HG02763 (cell line): Measurements from ENCODE around the gene PHF19.

Experiments
- ATAC-seq: cut with Tn5 transposase; IDR thresholded peaks from one replicate; pipeline ENCODE4 v1.9.1; 2021; ENCODE audit warnings: mild to moderate bottlenecking, moderate library complexity; ENCODE audit not compliant: unreplicated experiment

The PHF19 gene

GRCh38 chr9:120874226-120875194 lies 2.5 kb downstream of the PHF19 start:
- no peak for ATAC-seq

- no peak for ATAC-seq
Measured at GRCh38 chr9:120873512-120873911, 3.5 kb downstream of the PHF19 start.

- ATAC-seq: no peak
Measured at GRCh38 chr9:120872791-120873502, 4.0 kb downstream of the PHF19 start.

GRCh38 chr9:120870206-120870605 lies 6.8 kb downstream of the PHF19 start:
- no peak for ATAC-seq

- ATAC-seq: no peak
Measured at GRCh38 chr9:120869726-120870125, 7.3 kb downstream of the PHF19 start.

GRCh38 chr9:120869360-120869687 lies 7.7 kb downstream of the PHF19 start:
- ATAC-seq: no peak

GRCh38 chr9:120868676-120869359 lies 8.2 kb downstream of the PHF19 start:
- peak; percentile 87 for ATAC-seq

- no peak for ATAC-seq
Measured at GRCh38 chr9:120868339-120868675, 8.7 kb downstream of the PHF19 start.

GRCh38 chr9:120867676-120868338 lies 9.2 kb downstream of the PHF19 start:
- no peak for ATAC-seq

- no peak for ATAC-seq
Measured at GRCh38 chr9:120866651-120867050, 10.3 kb downstream of the PHF19 start.

- ATAC-seq: no peak
Measured at GRCh38 chr9:120865809-120866208, 11.2 kb downstream of the PHF19 start.

- no peak for ATAC-seq
Measured at GRCh38 chr9:120865176-120865575, 11.8 kb downstream of the PHF19 start.

GRCh38 chr9:120864719-120865118 lies 12.3 kb downstream of the PHF19 start:
- no peak for ATAC-seq

GRCh38 chr9:120863833-120864232 lies 13.2 kb downstream of the PHF19 start:
- ATAC-seq: no peak

GRCh38 chr9:120862452-120862851 lies 14.5 kb downstream of the PHF19 start:
- ATAC-seq: no peak

- no peak for ATAC-seq
Measured at GRCh38 chr9:120861935-120862334, 15.1 kb downstream of the PHF19 start.

- ATAC-seq: no peak
Measured at GRCh38 chr9:120860083-120860482, 16.9 kb downstream of the PHF19 start.

- ATAC-seq: no peak
Measured at GRCh38 chr9:120859361-120859760, 17.6 kb downstream of the PHF19 start.

- ATAC-seq: no peak
Measured at GRCh38 chr9:120857902-120858301, 19.1 kb downstream of the PHF19 start.

GRCh38 chr9:120857481-120857880 lies 19.5 kb downstream of the PHF19 start:
- ATAC-seq: no peak

GRCh38 chr9:120856700-120857099 lies 20.3 kb downstream of the PHF19 start:
- no peak for ATAC-seq
